Vagina (tissue), 2 donors: ENCODE data around the gene CDH15.

Source experiments
- CTCF ChIP-seq, 3 experiments: fragments of 450-650 bp in 2 of 3; fragments of 200-600 bp in 1 of 3; sonication (generic) in 1 of 3; IDR thresholded peaks; one replicate each; pipeline ENCODE4 v1.5.1; 2017 to 2019; ENCODE audit warnings: antibody characterized with exemption in 3 of 3, mild to moderate bottlenecking in 2 of 3, moderate library complexity in 2 of 3
- POLR2AphosphoS5 ChIP-seq, 2 donors: sonication (generic); formaldehyde crosslinking; IDR thresholded peaks; one replicate each; pipeline ENCODE4 v1.9.0; 2017; ENCODE audit warnings: antibody characterized with exemption in 2 of 2, mild to moderate bottlenecking in 2 of 2, low read depth in 1 of 2; ENCODE audit not compliant: insufficient read depth in 1 of 2

GRCh38 chr16:89217388-89218191 lies 46.0 kb downstream of the CDH15 start, which contains the start of gene ZNF778:
- peak in 1 of 3 experiments; percentile 12 for TF ChIP-seq CTCF (IDR thresholded peaks at IDR 0.05)
- TF ChIP-seq POLR2AphosphoS5 (IDR thresholded peaks at IDR 0.05; ENCODE audit: insufficient read depth in 1 of 2, low read depth in 1 of 2) = peak; percentile 89 to 94
